Endothelial cell of hepatic sinusoid (primary cell): ENCODE measurements around the gene CCR7.

Source experiments
- in situ Hi-C: cut with HindIII; loops from 2 replicates; pipeline ENCODE4 v1.10.0; 2017; ENCODE audit warnings: low sequenced_read_pairs

The CCR7 gene

DNA sequence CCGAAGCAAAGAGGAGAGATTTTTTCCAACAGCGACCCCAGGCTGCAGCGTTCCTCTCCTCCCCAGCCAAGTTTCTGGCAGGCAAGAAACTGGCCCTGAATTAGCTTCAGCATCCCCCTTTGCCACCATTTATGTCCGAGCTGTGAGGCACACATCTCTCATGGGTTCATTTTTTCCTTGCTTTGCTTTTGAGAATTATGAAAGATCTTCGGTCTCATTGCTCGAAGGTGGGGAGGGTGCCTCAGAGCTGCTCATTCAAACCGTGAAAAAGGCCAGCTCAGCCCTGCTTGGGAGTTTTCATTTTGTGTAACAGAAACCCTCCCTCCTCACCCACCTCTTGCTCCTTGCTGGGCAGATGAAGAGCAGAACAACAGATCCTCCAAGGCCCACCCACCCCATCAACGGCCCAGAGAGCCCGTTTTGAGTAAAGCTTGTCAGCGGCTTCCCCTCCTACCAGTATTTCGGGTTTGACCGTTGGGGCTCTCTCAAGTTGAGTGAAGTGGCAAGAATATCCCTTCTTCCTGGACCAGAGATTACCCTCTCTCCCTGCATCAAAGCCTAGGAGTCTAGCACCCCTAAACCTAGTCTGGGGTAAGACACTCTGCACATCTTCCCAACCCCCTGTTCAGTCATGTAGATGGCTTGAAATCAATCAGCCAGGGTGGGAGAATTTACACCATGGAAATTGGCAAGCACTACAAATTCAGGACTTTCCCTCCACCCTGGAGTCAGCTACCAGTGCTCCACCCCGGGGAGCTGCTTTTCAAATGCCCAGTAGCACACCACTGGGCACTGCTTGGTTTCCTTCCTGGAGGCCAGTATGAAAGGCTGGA, 1.8 kb downstream of the CCR7 start:
- in situ Hi-C loops: loop anchor here (5.0 kb wide), 2 partner anchors 201 to 261 kb away; partner anchors contain the start of gene GJD3

GRCh38 chr17:40562838-40563219, 2.4 kb downstream of the CCR7 start:
- in situ Hi-C loops: loop anchor here (5.0 kb wide), 2 partner anchors 201 to 261 kb away; partner anchors contain the start of gene GJD3

DNA sequence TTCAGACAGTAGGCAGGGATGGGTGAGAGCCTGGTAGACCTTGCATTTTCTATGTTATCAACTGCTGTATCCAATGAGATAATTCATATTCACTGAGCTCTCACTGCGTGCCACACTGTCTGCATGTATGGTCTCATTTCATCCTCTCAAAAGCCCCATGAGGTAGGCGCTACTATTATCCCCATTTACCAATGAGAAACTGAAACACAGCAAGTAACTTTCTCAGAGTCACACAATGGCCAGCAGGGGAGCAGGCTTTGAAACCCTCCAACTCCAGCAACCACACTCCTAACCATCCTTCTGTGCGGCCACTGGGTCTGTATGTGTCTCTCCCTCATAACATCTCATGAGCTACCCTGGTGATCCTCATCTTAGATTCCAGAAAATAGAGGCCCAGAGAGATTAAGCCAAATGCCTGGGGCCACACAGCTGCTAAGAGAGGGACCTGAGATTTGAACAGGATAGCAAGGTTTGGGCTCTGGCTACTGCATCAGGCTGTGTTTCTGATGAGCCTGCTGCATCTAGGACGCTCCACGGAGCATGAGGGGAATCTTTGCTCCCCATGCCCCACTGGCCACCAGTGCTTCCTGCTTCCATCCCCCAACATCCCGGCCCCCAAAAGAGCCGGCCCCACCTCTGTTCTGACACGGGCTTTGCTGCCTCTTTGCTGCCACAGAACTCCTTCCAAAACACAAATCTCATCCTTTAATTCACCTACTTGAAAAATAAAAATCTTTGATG, 3.2 kb downstream of the CCR7 start:
- in situ Hi-C loops: loop anchor here (5.0 kb wide), 2 partner anchors 200 to 260 kb away; partner anchors contain the start of gene GJD3

- in situ Hi-C loops: loop anchor here (5.0 kb wide), 2 partner anchors 199 to 259 kb away; partner anchors contain the start of gene GJD3
These were observed 3.9 kb downstream of the CCR7 start for GRCh38 chr17:40561294-40561870.

DNA sequence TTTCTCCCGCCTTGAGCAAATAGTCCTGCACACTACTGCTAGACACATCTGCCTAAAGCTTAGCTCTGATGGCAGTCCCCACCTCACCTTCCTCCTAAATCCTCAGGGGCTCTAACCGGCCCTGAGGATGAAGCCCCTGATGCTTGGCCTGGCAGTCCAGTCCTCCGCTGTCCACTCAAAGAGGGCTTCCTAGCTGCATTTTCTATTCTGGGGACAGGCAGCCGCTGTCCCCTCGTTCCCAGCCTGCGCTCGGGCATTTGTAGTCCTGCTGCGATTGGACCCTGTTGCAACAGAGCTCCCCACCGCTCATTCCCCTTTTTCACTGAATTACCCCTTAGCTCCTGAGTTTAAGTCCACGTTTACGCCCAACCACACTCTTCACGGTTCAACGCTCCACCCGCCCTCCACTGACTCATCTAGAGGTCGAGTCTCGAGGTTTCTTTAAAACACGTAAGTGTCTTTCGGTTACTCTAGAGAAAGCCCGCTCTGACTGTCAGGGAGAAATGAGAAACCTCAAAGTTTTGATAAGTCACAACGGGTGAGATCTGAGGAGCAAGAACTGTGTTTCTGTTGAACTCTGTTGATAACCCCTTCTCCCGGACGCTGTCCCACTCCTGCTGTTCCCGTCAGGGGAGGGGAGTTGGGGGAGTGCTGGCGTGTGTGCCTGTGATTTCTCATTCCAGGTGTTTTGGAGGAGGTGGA, 4.5 kb downstream of the CCR7 start:
- in situ Hi-C loops: loop anchor here (5.0 kb wide), 2 partner anchors 198 to 258 kb away; partner anchors contain the start of gene GJD3

- in situ Hi-C loops: loop anchor here (5.0 kb wide), 2 partner anchors 198 to 258 kb away; partner anchors contain the start of gene GJD3
These were observed 5.2 kb downstream of the CCR7 start for GRCh38 chr17:40559954-40560591.

GRCh38 chr17:40559564-40559916, 5.7 kb downstream of the CCR7 start:
- in situ Hi-C loops: no loop called here

- in situ Hi-C loops: no loop called here
These were observed 6.2 kb downstream of the CCR7 start for GRCh38 chr17:40558890-40559563.

DNA sequence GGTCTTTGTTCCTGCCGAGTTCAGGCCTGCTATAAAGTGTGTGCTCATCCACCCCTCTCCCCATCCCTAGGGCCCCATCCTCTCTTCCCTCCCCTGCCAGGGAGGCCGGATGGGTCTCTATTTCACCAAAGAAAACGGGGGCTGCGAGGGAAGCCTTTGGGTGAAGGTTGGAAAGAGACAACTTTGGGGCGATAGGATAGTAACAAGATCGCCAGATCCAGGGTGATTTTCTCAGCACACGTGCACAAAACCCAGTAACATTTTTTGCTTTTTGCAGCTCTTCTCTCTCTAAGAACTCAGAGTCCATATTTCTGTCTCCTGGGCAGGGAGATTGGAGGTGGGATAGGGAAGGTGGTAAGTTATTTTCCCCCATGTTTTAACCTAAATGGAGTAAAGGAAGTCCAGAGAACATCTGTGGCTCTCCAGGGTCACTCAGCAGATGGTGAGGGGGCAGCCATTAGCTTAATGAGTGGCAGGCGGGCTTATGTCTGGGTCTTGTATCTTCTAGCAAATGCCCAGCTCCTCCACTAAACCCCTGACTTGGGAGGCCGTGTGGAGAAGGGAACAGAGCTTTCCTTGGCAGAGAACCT, 6.9 kb downstream of the CCR7 start:
- in situ Hi-C loops: no loop called here

- in situ Hi-C loops: no loop called here
These were observed 7.6 kb downstream of the CCR7 start for GRCh38 chr17:40557531-40558299.

DNA sequence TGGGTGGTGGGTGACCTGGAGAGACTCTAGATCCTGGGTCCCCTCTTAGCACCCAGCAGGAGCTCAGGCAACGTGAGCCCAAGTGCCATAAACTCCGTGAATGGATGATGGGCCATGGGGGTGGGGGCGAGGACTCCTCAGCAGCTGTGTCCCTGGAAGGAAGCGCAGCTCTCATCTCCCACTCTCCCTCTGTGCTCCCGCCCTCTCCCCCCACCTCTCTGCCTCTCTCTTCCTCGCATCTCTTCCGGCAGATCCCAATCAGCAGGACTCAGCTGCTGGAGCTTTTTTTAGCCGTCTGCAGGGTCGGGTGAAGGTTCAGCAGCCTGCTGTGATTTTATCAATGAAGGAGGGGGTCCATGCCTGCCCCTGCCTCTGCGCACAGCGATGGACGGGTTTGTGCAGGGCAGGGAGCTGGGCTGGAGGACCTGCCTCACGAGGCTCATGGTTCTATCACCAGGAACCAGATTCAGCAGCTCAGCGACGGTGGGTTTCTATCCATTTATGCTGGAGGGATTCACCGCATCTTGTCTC, 8.3 kb downstream of the CCR7 start:
- in situ Hi-C loops: no loop called here

- in situ Hi-C loops: no loop called here
These were observed 9.0 kb downstream of the CCR7 start for GRCh38 chr17:40556198-40556661.

DNA sequence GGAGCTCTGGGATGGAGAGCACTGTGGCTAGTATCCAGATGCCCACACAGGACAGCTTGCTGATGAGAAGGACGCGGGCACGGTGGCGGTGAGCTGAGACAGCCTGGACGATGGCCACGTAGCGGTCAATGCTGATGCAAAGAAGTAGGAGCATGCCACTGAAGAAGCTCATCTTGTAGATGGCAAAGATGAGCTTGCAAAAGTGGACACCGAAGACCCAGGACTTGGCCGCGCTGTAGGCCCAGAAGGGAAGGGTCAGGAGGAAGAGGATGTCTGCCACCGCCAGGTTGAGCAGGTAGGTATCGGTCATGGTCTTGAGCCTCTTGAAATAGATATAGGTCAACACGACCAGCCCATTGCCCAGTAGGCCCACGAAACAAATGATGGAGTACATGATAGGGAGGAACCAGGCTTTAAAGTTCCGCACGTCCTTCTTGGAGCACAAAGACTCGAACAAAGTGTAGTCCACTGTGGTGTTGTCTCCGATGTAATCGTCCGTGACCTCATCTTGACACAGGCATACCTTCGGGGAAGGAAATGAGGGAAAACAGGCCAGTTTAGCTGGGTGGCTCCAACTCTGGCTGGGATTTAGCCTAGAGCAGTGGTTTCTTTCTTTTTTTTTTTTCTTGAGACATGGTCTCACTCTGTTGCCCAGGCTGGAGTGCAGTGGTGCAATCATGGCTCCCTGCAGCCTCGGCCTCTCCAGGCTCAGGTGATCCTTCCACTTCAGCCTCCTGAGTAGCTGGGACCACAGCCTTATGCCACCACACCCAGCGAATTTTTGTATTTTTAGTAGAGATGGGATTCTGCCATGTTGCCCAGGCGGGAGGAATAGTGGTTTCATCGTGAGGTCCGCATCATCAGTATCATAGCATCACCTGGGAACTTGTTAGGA, 9.7 kb downstream of the CCR7 start:
- in situ Hi-C loops: no loop called here

GRCh38 chr17:40554646-40555295, 10.5 kb downstream of the CCR7 start:
- in situ Hi-C loops: no loop called here

- in situ Hi-C loops: no loop called here
These were observed 11.4 kb downstream of the CCR7 start for GRCh38 chr17:40553694-40554534.
